ENCODE measurements around the gene ITFG1. TPM values are rescaled to one million over a fixed set of nuclear protein-coding genes. Genes with fewer than 3 reads are reported as not detected.

ITFG1 gene
- total RNA-seq, 4 donors from 2014 or later, result 27.4 to 47.0 (median 36.9) TPM

GRCh38 chr16:47110939-47111338, 349.9 kb downstream of the ITFG1 start:
- WGBS, result 94% methylated on average over 3 of the region's 3 CpGs
- no peaks in the 10 kb centered on the region for H3K4me1 ChIP-seq
- no peaks in the 10 kb centered on the region for H3K9me3 ChIP-seq
- no peaks in the 10 kb centered on the region for H3K36me3 ChIP-seq
- DNase-seq (ENCODE audit: low spot score in 2 of 2), result no peak
- no peak overlapping the region for H3K27ac ChIP-seq
- no peaks in the 10 kb centered on the region for H3K27me3 ChIP-seq
- H3K4me3 ChIP-seq, result no peak overlapping the region
- TF ChIP-seq EP300 (IDR thresholded peaks at IDR 0.05) (no peak), POLR2A (IDR thresholded peaks at IDR 0.05) (no peak)

- Histone ChIP-seq H3K9me3 (no peaks in the 10 kb centered on the region), H3K27me3 (no peaks in the 10 kb centered on the region), H3K4me1 (no peaks in the 10 kb centered on the region), H3K4me3 (no peak overlapping the region), H3K36me3 (no peaks in the 10 kb centered on the region), H3K27ac (no peak overlapping the region)
- TF ChIP-seq POLR2AphosphoS5 (IDR thresholded peaks at IDR 0.05) (no peak), EP300 (IDR thresholded peaks at IDR 0.05) (no peak), POLR2A (IDR thresholded peaks at IDR 0.05) (no peak), CTCF (IDR thresholded peaks at IDR 0.05) (no peak)
- WGBS, result 84% methylated on average over 5 of the region's 5 CpGs
- no peak for DNase-seq (ENCODE audit: low spot score in 2 of 2)
Observed at GRCh38 chr16:47109361-47109760, 351.5 kb downstream of the ITFG1 start.

Other genes starting within 250 kb of the ITFG1 start
- 10 to 100 TPM; 28.7 to 92.9 (median 43.1) TPM for gene PHKB, start 268 bp upstream of the ITFG1 start, total RNA-seq

Data from suprapubic skin (tissue), 4 donors.